HS-27A (cell line): Measurements from ENCODE around the gene PKNOX1.
"Not testable (repeated sequence)": the region's sequence is repeated elsewhere in the genome, so short reads cannot be mapped to it uniquely, and the experiment has no call there.

Experiments
- DNase-seq: peaks from one replicate; pipeline ENCODE4 v3.0.0-alpha.2; 2012; ENCODE audit warnings: low read depth, missing footprints

The PKNOX1 gene

DNA sequence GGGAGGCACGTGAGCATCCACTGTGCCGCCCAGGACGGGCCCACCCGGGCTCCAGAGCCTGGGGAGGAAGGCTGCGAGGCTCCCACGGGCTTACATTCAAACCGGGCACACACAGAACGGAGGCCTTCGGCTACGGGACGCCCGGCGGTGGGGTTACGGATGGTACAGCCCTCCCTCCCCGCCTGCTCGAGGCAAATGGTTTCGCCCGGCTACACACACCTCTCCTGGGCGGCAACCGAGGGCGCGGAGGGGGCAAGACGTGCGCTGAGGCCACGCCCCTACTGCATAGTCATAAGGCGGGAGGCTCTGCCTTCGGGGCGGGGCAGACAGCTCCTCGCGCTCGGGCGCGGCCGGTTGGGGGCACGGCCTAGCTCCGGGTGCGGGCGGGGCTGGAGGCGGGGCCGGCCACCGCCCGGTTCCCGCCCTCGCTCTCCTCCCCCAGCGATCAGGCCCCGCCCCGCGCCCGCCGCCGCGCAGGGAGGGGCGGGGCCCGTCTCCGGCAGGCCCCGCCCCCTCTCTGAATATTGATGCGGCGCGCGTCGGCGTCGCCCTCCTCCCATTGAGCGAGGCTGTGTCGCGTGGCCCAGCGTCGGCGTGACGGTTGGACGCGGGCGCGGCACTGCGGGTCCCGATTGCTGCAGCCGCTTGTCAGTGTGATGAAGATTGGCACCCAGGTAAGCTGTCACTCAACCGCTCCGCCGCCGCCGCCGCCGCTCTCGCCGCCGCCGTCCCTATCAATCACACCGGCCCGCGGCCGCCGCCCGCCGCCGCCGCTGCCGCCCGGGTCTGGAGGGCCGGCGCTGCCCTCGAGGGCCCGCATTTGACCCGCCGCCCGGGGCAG, at the start of gene PKNOX1:
TSS of gene PKNOX1 (plus strand) at position 572 of the 841 bp plus-strand sequence. CDS start 29,820 bp downstream, outside the sequence.
- peak; percentile 91 for DNase-seq

DNA sequence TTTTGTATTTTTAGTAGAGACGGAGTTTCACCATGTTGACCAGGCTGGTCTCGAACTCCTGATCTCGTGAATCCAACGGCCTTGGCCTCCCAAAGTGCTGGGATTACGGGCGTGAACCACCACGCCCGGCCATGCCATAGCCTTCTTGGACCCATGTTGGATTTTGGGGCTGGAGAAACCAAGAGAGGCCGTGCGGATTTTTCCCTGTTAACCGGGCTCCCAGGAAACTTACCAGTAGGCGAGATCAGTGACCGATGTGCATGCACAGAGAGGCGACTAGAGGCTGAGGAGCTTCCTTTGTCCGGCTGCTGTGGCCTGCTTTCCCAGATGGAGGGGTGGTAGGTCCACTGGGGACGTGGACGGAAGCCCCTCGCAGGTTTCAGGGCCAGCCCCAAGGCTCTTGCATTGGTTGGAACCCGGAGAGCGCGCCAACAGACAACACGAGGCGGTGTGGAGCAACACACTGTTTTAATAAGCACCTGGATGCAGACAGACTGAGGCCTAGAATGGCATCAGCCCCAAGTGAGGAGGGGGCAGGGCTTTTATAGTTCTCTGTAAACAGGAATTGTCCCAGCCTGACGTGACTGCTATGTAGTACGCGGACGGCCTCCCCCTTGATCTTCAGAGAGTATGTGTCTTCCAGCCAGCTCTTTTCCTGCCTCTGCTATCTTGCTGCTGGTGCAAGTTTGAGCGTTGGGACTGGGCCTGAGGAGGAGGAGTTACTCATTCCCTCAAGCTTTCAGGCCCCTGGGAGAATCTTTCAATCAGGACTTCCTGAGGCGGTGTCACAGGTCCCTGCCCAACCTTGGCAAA, 49.0 kb upstream of the PKNOX1 start, which contains the start of gene ERVH48-1:
TSS of gene ERVH48-1 (minus strand) at position 517 of the 813 bp plus-strand sequence. CDS start 6,624 bp downstream, outside the sequence.
- DNase-seq = no peak

DNA sequence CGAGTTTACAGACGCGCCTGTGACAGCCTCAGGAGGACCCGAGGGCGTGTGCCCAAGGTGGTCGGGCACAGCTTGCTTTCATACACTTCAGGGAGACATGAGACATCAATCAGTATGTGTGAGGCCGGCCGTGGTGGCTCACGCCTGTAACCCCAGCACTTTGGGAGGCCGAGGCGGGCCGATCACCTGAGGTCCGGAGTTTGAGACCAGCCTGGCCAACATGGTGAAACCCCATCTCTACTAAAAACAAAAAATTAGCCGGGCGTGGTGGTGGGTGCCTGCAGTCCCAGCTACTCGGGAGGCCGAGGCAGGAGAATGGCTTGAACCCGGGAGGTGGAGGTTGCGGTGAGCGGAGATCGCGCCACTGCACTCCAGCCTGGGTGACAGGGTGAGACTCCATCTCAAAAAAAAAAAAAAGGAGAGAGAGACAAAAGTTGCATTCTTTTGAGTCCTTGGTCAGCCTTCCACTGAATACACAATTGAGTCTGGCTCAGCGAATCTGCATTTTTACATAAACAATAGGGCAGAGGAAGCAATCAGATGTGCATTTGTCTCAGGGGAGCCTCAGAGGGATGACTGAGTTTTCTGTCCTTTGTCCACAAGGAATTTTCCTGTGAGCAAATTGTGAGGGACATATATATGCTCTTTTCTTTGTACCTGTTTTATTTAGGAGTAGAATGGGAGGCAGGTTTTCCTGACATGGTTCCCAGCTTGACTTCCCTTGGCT, 46.7 kb upstream of the PKNOX1 start:
- DNase-seq = not testable (repeated sequence)

GRCh38 chr21:42929969-42930368, 44.4 kb upstream of the PKNOX1 start:
- DNase-seq = no peak

DNA sequence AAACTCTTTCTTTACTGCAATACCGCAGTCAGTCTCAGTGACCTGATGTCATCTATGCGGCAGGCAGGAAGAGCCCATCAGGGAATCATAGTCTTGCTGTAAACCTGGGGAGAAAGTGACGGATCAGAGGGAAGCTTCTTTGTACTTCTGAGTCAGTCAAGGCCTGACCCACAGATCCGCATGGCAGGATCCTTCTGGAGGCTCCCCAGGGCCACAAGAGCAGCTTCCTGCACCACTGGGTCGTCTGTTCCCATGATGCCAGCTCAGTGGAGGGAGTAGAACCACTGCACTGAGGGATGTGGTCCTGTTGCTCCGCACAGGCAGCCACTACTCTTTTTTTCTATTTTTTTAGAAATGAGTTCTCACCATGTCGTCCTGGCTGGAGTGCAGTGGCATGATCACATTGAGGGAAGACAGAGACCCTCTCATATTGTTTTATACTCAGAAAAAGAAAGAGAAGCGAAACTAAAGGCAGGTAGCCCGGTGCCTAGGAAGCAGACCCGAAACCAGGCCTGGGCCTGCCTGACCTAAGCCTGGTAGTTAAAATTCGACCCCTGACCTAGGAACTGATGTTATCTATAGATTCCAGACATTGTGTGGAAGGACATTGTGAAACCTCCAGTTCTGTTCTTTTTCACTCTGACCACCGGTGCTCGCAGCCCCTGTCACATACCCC, 42.7 kb upstream of the PKNOX1 start:
- no peak for DNase-seq

DNA sequence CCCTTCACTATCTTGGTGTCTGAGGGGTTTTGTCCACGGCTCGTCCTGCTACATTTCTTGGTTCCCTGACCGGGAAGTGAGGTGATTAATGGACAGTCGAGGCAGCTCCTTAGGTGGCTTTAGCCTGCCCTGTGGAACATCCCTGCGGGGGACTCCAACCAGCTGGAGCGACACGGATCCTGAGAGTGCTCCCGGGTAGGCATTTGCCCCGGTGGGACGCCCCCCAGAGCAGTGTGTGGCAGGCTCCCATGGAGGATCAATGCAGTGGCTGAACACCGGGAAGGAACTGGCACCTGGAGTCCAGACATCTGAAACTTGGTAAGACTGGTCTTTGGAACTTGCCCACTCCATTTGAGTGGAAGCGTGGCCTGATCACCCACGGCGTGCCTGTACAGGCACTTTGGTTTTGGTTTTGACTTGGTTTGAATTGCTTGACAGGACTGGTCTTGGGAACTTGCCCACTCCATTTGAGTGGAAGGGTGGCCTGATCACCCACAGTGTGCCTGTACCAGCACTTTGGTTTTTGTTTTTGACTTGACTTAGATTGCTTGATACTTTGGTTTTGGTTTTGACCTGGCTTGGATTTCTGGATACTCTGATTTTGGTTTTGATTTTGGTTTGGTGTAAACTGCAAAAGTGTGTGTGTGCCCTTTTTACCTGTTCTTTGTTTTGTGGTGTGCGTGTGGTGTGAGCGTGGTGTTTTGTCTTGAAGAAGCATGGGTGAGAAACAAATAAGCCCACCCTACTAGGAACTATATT, 41.8 kb upstream of the PKNOX1 start:
- not testable (repeated sequence) for DNase-seq

DNA sequence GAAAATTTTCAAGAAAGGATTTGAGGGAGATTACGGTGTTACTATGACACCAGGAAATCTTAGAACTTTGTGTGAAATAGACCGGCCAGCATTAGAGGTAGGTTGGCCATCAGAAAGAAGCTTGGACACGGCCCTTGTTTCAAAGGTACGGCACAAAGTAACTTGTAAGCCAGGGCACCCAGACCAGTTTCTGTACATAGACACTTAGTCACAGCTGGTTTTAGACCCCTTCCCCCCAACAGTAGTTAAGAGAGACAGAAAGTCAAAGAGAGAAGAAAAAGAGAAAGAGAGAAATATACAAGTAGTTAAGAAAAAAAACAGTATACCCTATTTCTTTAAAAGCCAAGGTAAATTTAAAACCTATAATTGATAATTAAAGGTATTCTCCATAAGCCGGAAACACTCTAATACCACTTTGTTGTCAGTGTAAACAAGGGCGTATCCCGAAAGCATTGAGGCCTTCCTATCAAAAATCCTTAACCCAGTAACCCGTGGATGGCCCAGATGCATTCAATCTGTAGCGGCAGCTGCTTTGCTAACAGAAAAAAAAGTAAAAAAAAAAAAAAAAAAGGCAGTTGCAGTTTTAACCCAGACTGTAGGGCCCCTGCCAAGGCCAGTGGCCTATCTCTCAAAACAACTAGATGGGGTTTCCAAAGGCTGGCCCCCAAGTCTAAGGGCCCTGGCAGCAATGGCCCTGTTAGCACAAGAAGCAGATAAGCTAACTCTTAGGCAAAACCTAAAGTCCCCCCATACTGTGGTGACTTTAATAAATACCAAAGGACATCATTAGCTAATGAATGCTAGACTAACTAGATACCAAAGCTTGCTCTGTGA, 41.0 kb upstream of the PKNOX1 start:
- DNase-seq = not testable (repeated sequence)

DNA sequence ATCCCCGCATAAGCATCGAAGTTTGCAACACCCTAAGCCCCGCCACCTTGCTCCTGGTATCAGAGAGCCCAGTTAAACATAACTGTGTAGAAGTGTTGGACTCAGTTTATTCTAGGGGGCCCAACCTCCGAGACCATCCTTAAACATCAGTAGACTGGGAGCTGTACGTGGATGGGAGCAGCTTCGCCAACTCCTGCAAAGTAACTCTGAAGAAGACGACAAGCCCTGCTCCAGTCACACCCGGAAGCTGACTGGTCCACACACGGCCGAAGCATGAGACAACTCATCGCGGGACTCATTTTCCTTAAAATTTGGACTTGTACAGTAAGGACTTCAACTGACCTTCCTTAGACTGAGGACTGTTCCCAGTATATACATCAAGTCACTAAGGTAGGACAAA, 40.4 kb upstream of the PKNOX1 start:
- DNase-seq = not testable (repeated sequence)

DNA sequence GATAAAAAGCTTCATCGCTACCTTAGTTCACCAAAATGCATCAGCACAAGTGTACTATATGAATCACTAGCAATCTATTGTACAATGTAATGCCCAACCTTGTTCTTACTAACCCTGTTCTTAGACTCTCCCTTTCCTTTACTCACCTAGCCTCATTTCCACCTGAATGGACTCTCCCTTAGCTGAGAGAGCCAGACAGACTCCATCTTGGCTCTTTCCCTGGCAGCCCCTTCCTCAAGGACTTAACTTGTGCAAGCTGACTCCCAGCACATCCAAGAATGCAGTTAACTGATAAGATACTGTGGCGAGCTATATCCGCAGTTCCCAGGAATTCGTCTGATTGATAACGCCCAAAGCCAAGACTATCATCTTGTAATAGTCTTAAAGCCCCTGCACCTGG, 38.0 kb upstream of the PKNOX1 start:
- DNase-seq = not testable (repeated sequence)

- not testable (repeated sequence) for DNase-seq
Observed at GRCh38 chr21:42937034-42937940, 37.1 kb upstream of the PKNOX1 start.

GRCh38 chr21:42937960-42938605, 36.3 kb upstream of the PKNOX1 start:
- DNase-seq = no peak

DNA sequence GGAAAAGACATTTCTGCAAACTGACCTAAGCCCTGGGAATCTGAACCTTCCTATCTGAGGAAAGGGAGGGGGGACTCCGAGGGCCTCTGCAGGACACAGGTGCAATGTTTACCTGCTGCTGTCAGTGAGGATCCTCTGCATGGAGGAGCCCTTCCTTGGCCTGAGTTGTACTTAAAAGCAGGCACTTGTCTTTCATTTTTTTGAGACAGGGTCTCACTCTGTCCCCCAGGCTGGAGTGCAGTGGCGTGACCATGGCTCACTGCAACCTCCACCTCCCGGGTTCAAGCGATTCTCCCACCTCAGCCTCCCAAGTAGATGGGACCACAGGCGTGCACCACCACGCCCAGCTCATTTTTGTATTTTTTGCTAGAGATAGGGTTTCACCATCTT, 35.8 kb upstream of the PKNOX1 start:
- DNase-seq = not testable (repeated sequence)

- peak; percentile 50 for DNase-seq
Observed at GRCh38 chr21:42939582-42940413, 34.6 kb upstream of the PKNOX1 start.

- DNase-seq = no peak
Observed at GRCh38 chr21:42941696-42942085, 32.7 kb upstream of the PKNOX1 start.

DNA sequence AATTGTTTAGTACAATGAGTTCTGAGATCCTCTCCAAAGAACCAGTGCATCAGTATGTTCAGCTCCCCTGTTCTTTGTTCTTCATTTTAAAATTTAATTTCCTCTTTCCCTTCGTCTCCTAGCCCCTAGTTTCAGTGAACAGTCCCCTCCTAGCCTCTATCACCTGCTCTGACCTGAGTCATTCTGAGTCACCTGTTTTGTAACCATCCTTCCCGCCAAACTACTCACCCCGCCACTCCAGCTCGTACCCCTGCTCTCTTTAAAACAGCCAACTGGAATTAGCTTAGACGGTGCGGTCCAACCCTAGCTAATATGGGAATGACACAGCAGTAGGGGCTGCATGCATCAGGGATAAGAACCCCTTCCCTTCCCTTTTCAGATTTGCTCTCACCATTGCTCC, 32.1 kb upstream of the PKNOX1 start:
- DNase-seq = no peak

DNA sequence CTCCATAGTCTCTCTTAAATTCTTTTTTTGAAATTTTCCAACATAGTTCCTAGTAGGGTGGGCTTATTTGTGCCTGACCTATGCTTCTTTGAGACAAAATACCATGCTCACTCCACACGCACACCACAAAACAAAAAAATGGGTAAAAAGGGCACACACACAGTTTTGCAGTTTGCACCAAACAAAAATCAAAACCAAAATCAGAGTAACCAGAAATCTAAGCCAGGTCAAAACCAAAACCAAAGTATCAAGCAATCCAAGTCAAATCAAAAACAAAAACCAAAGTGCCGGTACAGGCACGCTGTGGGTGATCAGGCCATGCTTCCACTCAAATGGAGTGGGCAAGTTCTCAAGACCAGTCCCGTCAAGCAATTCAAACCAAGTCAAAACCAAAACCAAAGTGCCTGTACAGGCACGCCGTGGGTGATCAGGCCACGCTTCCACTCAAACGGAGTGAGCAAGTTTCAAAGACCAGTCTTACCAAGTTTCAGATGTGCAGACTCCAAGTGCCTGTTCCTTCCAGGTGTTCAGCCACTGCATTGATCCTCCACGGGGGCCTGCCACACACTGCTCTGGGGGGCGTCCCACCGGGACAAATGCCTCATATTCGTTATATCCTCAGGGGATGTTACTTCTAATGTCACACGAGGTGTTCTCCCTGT, 25.1 kb upstream of the PKNOX1 start:
- not testable (repeated sequence) for DNase-seq

DNA sequence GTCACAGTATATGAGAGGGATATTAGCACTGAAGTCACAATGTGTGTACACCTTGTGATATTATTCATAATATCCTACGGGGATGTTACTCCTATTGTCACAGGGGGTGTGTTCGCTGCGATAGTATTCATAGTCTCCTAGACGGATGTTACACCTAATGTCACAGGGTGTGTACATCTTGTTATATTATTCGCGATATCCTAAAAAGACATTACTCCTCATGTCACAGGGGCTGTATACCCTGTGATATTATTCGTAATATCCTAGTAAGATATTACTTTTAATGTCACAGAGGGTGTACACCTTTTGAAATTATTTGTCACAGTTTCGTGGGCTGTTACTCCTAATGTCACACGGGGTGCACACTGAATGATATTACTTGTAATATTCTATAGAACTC, 23.2 kb upstream of the PKNOX1 start:
- DNase-seq = not testable (repeated sequence)
